ENCODE data around the gene RYK.
"Not testable (repeated sequence)": the region's sequence is repeated elsewhere in the genome, so short reads cannot be mapped to it uniquely, and the experiment has no call there.

Gene RYK

DNA sequence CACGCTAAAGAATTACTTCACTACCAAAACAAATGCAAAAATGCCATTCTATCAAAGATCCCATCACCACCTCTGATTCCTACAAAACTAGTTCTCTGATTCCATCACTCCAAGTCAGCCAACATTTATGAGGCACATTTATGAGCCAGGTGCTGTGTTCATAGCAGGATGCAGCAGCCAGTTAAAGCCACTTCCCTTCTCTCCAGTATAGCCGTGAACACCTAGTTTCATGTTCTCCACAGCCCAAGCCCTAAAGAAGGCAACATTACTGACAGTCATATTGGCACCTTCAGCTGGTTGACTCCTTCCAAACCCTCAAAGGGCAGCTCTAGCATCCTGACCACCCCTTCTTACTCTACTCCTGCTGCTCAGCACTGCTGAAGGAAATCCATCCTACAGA lies 36.4 kb downstream of the RYK start:
- DNase-seq = no peak

DNA sequence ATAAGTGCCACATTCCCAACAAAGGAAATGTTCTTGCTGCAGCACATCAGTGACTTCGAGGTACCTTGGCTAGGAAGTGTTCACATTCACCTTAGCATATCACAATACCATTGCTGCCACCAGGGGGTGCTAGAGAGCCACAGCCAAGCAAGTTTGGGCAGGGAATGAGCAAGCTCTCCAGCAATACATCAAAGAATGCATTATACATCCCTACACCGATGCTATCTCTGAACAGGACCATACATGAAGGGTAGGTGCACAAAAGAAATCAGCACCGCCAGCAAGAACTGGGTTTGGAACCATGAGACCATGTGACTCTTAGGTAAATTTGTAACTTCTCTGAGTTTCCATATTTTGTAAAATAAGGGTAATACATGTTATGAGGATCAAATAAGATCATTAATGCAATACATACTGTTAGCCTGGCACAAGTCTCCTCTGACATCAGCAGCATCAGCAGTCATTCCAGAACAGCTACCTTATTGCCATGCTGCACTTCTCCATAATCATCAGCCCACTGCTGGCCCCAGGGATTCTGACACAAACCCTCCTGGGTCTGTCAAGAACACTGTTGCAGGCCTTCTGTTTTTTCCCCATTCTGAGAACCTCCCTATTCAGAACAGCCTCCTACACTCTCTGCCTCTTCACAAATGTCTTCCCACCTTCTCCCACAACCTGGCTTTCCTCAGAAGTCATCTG lies 37.5 kb downstream of the RYK start:
- peak; percentile 73 for DNase-seq

DNA sequence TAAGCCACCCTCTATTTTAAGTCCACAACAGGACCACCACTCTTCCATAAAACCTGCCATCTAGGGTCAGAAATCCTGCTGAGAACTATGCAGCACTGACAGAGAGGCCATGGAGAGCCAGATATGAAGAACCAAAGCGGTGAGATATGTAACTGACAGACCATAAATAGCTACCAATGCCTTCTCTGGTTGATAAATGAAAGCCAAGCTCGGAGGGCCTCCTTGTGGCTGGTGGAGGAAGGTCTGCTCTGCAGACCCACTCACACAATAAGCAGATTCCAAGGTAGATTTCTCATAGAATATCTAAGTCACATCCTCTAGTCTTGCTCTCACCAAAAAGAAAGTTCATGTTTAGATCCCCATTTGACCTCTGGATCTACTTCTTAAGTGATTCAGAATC lies 38.9 kb downstream of the RYK start:
- no peak for DNase-seq

DNA sequence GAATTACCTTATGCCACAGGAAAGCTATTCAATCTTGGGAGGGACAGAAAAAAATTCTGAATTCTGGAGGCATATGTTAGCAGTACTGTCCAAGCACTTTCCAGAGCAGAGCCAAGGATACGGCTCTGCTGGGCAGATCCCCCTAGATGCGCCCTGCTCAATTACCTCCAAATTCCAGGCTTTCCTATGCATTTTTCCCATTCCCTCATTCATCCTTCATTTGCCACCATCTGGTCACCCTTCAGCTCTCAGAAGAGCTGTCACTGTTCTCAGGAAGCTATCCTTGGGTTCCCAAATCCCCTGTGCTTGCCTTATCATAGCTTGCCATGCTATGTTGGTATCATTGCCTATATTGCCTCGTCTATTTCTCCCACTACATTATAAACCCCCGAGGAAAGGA lies 45.2 kb downstream of the RYK start:
- DNase-seq = no peak

DNA sequence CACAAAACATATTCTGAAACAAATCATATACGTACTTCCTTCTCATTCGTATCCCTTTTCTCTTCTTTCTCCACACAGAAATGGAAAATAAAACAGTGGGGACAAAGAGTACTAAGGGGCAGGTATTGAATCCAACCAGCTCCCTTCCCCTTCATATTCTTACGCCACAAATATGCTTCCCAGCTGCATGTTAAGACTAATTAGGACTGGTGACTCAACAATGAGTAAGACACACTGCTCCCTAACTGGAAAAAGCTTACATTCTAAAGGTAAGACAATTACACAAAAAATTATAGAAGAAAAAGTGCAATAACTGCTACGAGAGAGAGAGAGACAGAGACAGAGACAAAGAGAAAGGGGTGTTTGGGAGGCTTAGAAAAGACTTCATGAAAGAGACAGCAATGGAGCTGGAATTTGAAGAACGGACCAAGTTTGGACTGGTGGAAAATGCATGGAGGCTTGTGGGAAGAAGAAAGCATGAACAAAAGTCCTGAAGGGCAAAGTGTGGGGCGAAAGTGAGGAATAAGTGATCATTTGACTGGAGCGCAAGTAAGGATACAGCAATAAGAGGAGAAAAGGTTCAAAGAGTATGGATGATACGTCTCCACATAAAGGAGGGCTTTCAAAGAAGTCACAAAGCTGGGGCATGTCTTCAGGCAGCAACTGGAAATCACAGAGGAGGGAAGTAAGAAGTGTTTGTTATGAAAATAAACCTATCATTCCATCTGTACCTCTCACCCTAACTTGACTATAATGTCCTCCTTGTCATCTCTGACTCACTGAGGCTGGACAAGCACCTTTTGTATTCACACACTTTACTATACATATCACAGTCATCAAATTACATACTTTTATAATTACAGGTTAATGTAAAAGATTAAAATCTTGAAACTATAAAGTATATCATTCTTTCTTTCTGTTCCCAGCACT lies 49.2 kb downstream of the RYK start:
- DNase-seq = no peak

DNA sequence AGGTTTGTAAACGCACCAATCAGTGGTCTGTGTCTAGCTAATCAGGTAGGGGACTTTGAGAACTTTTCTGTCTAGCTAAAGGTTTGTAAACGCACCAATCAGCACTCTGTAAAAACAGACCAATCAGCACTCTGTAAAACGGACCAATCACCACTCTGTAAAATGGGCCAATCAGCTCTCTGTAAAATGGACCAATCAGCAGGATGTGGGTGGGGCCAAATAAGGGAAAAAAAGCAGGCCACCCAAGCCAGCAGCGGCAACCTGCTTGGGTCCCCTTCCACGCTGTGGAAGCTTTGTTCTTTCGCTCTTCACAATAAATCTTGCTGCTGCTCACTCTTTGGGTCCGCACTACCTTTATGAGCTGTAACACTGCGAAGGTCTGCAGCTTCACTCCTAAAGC lies 50.8 kb downstream of the RYK start:
- DNase-seq = not testable (repeated sequence)

DNA sequence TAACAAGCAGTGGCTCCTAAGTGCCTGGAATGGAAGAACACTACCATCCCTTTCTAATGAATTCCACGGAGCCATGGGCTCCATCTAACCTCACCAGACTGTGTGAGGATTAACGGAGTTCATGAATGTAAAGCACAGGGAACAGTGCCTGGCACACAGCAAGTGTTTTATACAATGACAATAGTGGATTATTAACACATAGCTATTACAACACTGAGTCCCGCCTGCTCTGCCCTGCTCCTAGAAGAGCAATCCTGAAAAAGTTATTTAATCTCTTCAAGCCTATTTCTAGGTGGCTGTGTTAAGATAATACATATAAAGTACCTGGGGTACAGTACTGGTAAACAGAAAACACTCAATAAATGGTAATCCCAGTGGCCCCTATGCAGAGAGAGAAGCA lies 51.4 kb downstream of the RYK start:
- no peak for DNase-seq

DNA sequence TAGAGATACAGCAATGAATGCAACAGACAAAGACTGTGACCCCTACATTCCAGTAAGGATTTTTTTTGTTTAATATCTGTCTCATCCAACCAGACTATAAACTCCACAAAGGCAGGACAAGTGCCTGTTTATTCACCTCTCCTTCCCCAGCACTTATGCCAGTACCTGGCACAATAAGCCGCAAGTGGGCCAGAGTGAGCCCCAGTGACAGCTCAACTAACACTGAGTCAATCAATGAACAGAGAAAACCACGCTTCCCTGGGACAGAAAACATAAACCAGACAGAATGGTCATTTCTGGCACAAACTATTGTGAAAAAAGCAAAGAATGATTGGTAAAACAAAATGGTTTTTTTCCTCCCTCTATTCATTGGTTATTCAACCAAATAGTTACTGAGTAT lies 52.2 kb downstream of the RYK start:
- DNase-seq = no peak

DNA sequence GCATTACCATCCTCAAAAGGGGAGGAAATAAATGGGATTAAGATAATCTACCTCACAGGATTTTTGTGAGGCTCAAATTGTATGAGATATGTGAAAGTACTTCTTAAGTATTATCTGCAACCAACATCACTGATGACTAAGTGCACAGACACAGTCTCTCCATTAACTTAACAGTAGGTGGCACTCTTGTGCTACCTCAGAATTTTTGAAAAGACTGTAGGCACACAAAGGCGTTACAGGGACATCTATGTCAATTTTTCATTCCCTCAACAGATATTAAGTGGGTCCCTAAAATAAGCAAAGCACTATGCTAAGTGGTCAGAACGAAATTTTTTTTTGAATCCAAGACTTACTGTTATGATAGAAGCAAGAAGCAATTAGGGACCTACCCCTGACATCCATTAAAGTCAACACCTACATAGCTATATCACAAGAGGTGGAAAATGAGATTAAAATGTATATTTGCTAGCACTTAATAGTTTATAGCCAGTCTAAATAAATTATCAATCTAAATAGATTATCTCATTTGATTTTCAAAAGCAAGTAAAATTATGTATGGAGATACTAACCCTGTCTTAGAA lies 52.9 kb downstream of the RYK start:
- DNase-seq = no peak

DNA sequence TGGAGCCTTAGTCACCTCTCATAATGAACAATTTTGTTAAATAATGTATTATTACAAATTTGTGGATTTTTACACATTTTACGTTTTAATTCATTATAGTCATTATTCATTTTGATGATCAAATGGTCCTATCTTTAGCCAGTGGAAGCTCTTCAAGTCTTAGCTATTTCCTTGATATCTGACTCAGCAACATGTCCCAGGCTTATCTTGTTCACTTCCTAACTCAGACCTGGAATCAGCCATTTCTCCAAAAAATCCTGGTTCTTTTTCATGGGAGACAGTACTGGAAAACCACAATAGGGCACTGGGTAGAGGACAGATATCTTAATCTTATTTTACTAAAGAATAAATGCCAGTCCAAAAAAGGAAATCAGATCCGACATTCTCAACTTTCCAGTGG lies 56.4 kb downstream of the RYK start:
- no peak for DNase-seq

DNA sequence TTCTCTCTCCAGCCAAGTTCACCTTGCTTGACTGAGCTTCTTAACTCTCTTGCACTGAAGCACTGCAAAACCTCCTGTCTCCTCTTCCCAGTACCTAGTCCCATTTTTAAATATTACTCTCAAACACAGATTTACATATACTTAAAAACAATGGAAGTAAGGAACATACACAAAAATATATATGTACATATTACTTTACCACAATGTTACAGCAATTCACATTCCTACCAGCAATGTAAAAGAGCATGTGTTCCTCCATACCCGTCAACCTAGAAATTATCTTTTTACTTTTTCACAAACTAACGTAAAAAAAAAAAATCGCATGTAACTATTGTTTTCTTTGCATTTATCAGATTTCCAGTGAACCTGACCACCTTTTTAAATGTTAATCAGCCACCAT lies 60.4 kb downstream of the RYK start:
- DNase-seq = no peak

DNA sequence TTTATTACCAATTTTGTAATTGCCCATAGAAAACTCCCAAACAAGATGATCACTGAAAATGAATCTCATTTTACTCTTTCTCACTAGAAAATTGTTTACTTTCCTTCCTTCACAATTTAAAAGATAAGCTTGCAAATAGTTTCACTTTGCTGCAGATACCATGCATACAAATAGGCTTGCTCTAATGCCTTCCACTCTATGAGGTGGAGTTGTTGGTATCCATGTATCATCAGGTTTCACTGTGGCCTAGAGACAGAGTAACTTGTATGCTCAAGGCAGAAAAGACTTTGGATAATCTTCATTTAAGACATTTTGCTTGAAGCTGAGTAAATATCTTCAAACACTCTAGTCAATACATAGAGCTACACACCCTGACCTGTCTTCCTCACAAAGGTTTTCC lies 60.8 kb downstream of the RYK start:
- DNase-seq = no peak

DNA sequence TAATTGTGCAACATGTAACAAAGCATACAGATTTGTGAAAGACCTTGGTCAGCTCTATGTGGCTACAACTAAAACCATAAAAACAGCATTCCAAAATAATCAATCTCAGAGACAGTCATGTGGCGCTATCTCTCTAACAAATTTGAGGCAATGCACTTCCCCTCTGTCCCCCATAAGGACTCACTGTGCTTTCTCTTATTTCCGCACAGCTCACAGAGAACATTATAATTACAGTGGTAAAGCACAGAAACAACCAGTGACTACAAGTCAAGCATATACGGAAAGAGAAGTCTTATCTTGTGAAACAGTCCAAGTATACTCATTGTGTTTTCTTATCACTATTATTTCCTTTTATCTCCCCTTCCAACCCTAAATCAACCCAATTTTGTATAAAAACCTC lies 64.3 kb downstream of the RYK start:
- DNase-seq = no peak

DNA sequence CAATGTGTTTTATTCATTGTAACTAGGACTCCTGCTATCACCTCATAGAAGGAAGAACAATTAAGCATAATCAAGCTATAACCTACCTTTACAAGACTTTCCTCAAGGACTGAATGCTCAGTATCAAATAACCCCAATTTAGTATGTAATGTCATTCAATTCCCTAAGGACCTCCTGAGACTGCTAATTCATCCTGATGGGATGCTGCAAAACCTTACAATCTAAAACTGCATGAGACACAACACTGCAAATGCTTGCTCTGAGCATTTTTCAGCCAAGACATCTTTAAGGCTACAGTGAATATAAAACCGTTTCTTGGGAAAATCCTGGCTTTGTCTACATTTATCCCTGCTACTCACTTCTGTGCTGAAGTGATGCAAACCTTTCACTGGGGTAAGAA lies 69.9 kb downstream of the RYK start:
- DNase-seq = no peak

DNA sequence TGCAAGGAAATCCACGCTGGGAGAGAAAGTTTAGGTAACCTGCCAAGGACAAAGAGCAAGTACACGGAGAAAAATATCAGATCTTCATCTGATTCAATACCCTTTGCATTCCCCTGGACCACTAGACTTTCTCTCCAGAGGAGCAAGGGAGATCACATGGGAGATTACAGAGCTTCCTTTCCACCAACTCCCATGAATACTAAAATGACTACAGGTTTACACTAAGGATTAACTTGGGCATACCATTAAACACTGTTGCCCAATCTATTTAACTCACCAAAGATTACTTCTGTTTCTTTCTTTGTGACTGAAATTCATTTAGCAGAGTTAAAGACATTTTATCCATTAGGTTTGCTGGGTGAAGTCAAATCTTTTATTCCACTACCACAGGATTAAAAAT lies 71.2 kb downstream of the RYK start:
- DNase-seq = no peak

DNA sequence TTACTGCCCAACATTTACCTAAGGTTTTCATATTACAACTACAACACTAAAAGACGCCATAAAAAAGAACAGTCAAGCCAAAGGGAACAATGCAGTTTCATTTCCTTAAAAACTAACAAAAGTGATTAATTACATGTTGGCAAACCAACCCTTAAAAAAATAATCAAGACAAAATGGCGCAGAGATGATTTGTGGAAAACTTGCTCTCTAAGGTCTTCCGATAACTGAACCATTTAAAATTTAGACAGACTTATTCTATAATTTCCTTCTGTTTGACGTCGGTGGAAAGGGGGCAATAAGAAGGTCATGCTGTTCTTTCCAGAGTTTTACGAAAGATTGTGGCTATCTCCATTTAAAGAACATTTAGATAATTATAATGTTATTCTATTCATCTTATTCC lies 87.6 kb downstream of the RYK start:
- DNase-seq = no peak

DNA sequence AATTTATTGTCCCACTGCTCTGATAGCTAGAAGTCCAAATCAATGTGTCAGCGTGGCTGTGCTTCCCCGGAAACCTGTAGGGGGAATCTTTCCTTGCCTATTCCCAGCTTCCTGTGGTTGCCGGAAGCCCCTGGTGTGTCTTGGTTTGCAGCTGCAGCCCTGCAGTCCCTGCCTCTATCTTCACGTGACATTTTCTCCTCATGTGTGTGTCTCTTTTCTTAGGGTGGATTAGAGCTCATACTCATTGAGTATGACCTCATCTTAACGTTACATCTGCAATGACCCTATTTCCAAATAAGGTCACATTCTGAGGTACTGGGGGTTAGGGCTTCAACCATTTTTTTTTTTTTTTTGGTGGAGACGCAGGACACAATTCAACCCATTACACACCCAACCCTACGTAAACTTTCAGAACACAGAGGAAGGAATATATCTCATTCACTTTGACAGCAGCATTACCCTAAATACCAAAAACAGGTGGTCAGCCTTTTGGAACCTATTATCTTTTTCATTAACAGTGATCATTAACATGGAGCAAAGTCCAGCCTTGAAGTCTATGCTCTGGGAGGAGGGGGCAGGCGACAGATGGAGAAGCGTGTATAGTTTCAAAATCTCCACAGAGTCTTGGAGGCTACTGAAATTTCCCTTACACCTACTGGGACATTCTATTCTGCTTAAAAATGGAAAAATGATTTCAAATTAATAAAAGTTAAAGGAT lies 88.6 kb downstream of the RYK start:
- DNase-seq = no peak

DNA sequence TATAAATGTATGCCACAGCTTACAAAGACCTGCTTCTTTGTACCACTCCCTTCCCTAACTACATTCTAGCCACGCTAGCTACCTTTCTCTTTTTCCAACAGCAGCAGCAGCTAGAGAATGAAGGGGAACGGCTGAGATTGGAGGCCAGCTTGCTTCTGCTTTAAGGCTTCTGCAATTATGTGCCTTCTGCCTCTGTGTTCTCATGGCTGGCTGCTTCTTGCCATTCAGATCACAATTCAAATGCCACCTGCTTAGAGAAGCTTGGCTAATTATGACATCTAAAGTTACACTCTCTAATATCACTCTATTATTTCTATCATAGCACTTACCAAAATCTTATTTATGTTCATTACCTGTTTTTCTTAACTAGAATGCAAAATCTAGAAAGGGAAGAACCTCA lies 95.2 kb downstream of the RYK start:
- no peak for DNase-seq

DNA sequence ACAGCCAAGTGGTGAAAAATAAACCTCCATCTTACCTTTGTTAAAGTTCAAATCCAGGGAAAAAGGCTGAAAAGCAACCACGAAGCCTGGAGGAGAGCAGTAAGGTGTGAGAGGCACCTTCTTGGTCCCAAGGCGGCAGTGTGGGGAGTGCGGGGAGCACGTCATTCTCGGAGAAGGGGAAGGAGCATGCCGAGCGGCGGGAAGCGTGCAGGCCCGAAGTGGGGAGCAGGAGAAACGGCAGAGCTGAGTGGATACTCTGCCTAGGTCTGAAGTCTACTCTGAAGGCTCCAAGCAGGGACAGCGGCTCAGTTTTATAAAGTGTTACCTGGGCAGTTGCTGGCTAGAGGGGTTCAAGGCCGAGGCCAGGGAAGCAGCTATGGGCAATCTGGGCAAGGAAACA lies 96.9 kb downstream of the RYK start:
- no peak for DNase-seq

DNA sequence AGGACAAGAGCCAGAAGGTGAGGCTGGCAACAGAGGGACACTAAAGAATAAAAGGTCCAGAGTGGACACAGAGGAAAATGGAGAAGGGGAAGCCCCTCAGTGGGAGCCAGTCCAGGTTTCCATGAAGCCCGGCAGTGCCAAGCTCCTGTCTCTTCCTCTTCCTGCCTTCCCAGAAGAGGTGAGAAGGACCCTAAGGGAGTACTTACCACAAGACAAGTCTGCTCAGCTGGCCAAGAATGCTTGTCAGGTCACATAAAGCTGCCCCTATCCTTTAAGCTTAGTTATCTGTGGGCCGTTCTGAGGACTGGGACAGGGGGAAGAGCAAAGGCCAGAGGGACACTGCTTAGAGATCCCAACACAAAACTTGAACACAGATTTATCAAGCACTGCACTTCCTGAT lies 100.2 kb downstream of the RYK start:
- no peak for DNase-seq

DNA sequence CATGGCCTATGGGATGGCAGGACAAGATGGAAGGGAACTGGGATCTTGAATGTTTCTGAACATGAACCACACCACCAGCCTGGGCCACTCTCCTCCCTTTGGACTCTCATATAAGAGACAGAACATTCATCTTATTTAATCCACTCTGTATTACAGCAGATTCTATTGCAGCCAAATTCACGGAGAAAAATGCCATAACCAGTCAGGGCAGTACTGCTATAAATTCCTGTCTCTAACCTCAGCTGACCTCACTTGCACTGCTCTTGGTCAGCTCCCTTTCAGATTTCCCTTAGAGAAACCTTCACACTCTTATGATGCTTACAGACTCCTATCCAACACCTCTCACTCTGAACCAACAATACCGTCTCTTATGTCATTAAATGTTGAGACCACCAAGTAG lies 101.4 kb downstream of the RYK start:
- DNase-seq = no peak

DNA sequence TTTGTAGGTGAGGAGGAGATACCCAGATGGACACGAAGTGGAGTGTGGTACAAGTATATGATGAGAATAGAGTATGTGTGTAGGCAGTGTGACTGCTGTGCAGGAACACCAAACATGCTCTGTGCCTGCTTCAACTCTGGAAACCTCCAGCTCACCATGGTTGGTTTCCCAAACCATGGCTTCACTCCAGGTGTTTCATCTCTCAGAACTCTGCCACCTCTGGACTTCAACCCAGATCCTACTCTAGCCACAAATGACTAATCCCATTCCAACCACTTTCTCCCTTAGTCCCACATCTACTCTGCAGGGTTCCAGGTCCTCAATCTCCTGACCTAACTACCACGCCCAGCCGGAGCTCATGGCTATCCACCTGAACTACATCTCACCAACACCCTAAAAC lies 102.1 kb downstream of the RYK start:
- DNase-seq = no peak

DNA sequence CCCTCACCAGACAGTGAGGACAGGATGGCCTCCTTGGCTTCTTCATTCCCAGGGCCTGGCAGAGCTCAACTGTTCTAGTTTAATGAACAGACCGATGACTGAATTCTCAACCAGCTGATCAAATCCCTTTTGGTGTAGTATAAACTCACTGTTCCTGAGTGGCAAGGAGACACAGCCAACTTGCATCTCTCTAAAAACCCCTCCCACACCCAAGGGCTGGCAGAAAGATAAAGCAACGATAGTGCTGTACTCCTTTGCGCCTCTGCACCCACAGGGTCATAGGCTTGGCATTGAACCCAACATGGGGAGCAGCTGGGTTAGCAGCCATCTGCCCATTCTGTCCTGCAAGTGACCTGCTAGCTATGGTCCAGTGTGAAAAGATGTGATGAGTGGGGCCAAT lies 103.2 kb downstream of the RYK start:
- DNase-seq = no peak

DNA sequence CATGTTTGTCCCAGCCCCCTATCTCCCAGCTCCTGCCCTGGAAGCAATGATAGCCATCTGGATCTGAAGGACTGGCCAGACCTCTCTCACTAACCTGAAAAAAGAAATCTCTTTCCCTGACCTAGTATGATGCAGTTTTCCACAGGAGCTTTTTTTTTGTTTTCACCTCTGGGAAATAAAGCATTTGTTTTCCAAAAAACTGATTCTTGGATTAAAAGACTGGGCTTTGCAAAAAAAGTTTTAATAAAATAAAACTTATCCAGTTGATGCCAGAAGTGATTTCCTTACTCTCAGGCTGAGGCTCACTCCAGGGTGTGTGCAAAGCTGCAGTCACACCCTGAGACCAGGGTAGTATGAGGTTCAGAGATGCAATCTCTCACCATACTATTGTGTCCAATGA lies 104.0 kb downstream of the RYK start:
- no peak for DNase-seq

Data from activated effector memory CD4-positive, alpha-beta T cell treated with Interleukin-2 at 50 U/mL for 16 hours (primary cell).